Aorta (tissue), 5 donors: Measurements from ENCODE around the gene CFH. TPM values are rescaled to one million over a fixed set of nuclear protein-coding genes. Genes with fewer than 3 reads are reported as not detected.

Experiments
- ATAC-seq: fragments of 200-7000 bp; cut with Tn5 transposase; one replicate; pipeline ENCODE4 v1.9.1; 2022; ENCODE audit warnings: moderate library complexity; ENCODE audit not compliant: low FRiP score
- DNase-seq, 2 donors: peaks; one replicate each; pipeline ENCODE4 v3.0.0-alpha.2; 2020
- H3K27ac ChIP-seq, 2 donors: one replicate each; pipeline ENCODE4 v1.5.1; 2013; ENCODE audit warnings: low read length in 2 of 2, mild to moderate bottlenecking in 2 of 2, moderate library complexity in 2 of 2, control low read depth in 1 of 2, inconsistent platforms in 1 of 2, low read depth in 1 of 2
- H3K27me3 ChIP-seq, 2 donors: one replicate each; pipeline ENCODE4 v1.6.1; 2013; ENCODE audit warnings: control low read depth in 1 of 2, low read length in 1 of 2, mild to moderate bottlenecking in 1 of 2, moderate library complexity in 1 of 2; ENCODE audit not compliant: insufficient read depth in 2 of 2, control insufficient read depth in 1 of 2
- H3K36me3 ChIP-seq, 2 donors: one replicate each; pipeline ENCODE4 v1.6.1; 2013; ENCODE audit warnings: control low read depth in 1 of 2, low read length in 1 of 2, mild to moderate bottlenecking in 1 of 2; ENCODE audit not compliant: insufficient read depth in 2 of 2, control insufficient read depth in 1 of 2
- H3K4me1 ChIP-seq, 2 donors: one replicate each; pipeline ENCODE4 v1.6.1; 2013; ENCODE audit warnings: low read length in 2 of 2, control low read depth in 1 of 2, mild to moderate bottlenecking in 1 of 2, moderate library complexity in 1 of 2; ENCODE audit not compliant: insufficient read depth in 2 of 2, control insufficient read depth in 1 of 2
- H3K4me3 ChIP-seq, 2 donors: one replicate each; pipeline ENCODE4 v1.5.1; 2013; ENCODE audit warnings: low read length in 2 of 2, control low read depth in 1 of 2, mild to moderate bottlenecking in 1 of 2
- H3K9me3 ChIP-seq: one replicate; pipeline ENCODE4 v1.6.1; 2013; ENCODE audit warnings: mild to moderate bottlenecking, low read length; ENCODE audit not compliant: control insufficient read depth
- WGBS, 2 donors: extraction: QIAGEN DNeasy Blood & Tissue Kit; methylation state at CpG; one replicate each; pipeline ENCODE4 v1.1.7; 2013; 5-methylcytosine and 5-hydroxymethylcytosine counted together
- intact Hi-C, 2 donors: fragments of 100-400 bp; cut with DNase I; formaldehyde crosslinking; loops; one replicate each; pipeline versions ENCODE4 v1.14.2 to v1.15.0; 2022
- polyA plus RNA-seq, 2 donors: library from polyadenylated mRNA; stranded (reverse); fragments of 200-250 nt; gene quantifications; one replicate each; pipeline ENCODE4 v1.2.3, GENCODE V29; 2013
- total RNA-seq, 2 donors: library from RNA; stranded (reverse); fragmentation: NEBNext Ultra II Directional; extraction: Animal tissue kit (Norgen Biotek cat#: 25700); gene quantifications; one replicate each; pipeline ENCODE4 v1.2.1, GENCODE V29; 2021
- donor health status: healthy with polysubstance abuse.
- donor health status: Bipolar disorder and iron deficiency.
- donor health status: DM: no; HTN: no; CAD: no.
- donor health status: DM: no; HTN: no; CAD: no.
- donor health status: DM: yes; HTN: yes; CAD: no.

The CFH gene
- total and polyA plus RNA-seq, 4 donors: 82.8 to 647 (median 291) TPM

- DNase-seq: no peak
- H3K36me3 ChIP-seq: no peaks in the 10 kb centered on the region
- no peak overlapping the region for H3K4me3 ChIP-seq
- H3K27me3 ChIP-seq: no peaks in the 10 kb centered on the region
- no peak overlapping the region for H3K27ac ChIP-seq
- no peaks in the 10 kb centered on the region for H3K9me3 ChIP-seq
- H3K4me1 ChIP-seq: no peaks in the 10 kb centered on the region
- intact Hi-C loops: no loop called here
- ATAC-seq: no peak
Measured at GRCh38 chr1:196674908-196675307, 23.1 kb downstream of the CFH start.

- Histone ChIP-seq H3K4me3 (no peak overlapping the region), H3K27me3 (no peaks in the 10 kb centered on the region), H3K9me3 (no peaks in the 10 kb centered on the region), H3K27ac (no peak overlapping the region), H3K36me3 (no peaks in the 10 kb centered on the region), H3K4me1 (no peaks in the 10 kb centered on the region)
- no peak for DNase-seq
- intact Hi-C loops: no loop called here
- WGBS, 2 donors: 40 to 61% methylated on average over 2 of the region's 2 CpGs
- ATAC-seq: no peak
Measured at GRCh38 chr1:196677781-196678509, 26.1 kb downstream of the CFH start.

- Histone ChIP-seq H3K27me3 (no peaks in the 10 kb centered on the region), H3K4me1 (no peaks in the 10 kb centered on the region), H3K9me3 (no peaks in the 10 kb centered on the region), H3K4me3 (no peak overlapping the region), H3K36me3 (no peaks in the 10 kb centered on the region), H3K27ac (no peak overlapping the region)
- intact Hi-C loops: no loop called here
- no peak for ATAC-seq
- 42 to 45% methylated on average over 3 of the region's 3 CpGs for WGBS, 2 donors
- no peak for DNase-seq
Measured at GRCh38 chr1:196678510-196678884, 26.7 kb downstream of the CFH start.

- intact Hi-C loops: no loop called here
- 53 to 81% methylated on average over 2 of the region's 2 CpGs for WGBS, 2 donors
- Histone ChIP-seq H3K27ac (no peak overlapping the region), H3K9me3 (no peaks in the 10 kb centered on the region), H3K27me3 (no peaks in the 10 kb centered on the region), H3K36me3 (no peaks in the 10 kb centered on the region), H3K4me3 (no peak overlapping the region), H3K4me1 (no peaks in the 10 kb centered on the region)
- no peak for ATAC-seq
- no peak for DNase-seq
Measured at GRCh38 chr1:196680107-196680506, 28.3 kb downstream of the CFH start.

- no peaks in the 10 kb centered on the region for H3K4me1 ChIP-seq
- no peaks in the 10 kb centered on the region for H3K9me3 ChIP-seq
- no peaks in the 10 kb centered on the region for H3K36me3 ChIP-seq
- intact Hi-C loops: no loop called here
- no peak overlapping the region for H3K27ac ChIP-seq
- no peak for ATAC-seq
- no peak for DNase-seq
- no peak overlapping the region for H3K4me3 ChIP-seq
- H3K27me3 ChIP-seq: no peaks in the 10 kb centered on the region
- whole genome bisulfite sequencing, 2 donors: 92 to 95% methylated on average over 4 of the region's 4 CpGs
Measured at GRCh38 chr1:196684476-196684875, 32.6 kb downstream of the CFH start.

- H3K4me1 ChIP-seq: no peaks in the 10 kb centered on the region
Measured at GRCh38 chr1:196685506-196685905, 33.7 kb downstream of the CFH start.

GRCh38 chr1:196689001-196689400 is 37.2 kb downstream of the CFH start:
- H3K36me3 ChIP-seq: no peaks in the 10 kb centered on the region
- H3K27me3 ChIP-seq: no peaks in the 10 kb centered on the region
- H3K27ac ChIP-seq: no peak overlapping the region
- no peaks in the 10 kb centered on the region for H3K9me3 ChIP-seq
- intact Hi-C loops: no loop called here
- 94 to 96% methylated on average over 3 of the region's 3 CpGs for WGBS, 2 donors
- ATAC-seq: no peak
- H3K4me3 ChIP-seq: no peak overlapping the region
- no peak for DNase-seq
- H3K4me1 ChIP-seq: no peaks in the 10 kb centered on the region

More at GRCh38 chr1:196685506-196685905, 33.7 kb downstream of the CFH start:
- Histone ChIP-seq H3K9me3 (no peaks in the 10 kb centered on the region), H3K27me3 (no peaks in the 10 kb centered on the region), H3K36me3 (no peaks in the 10 kb centered on the region), H3K4me3 (no peak overlapping the region), H3K27ac (no peak overlapping the region)
- ATAC-seq (no peak), DNase-seq (no peak)
- WGBS, 2 donors: 91 to 97% methylated on average over 1 of the region's 1 CpG
- intact Hi-C loops: no loop called here

GRCh38 chr1:196690582-196690981 is 38.7 kb downstream of the CFH start:
- intact Hi-C loops: no loop called here
- ATAC-seq (no peak), DNase-seq (no peak)
- H3K4me1 ChIP-seq: no peaks in the 10 kb centered on the region
- no peak overlapping the region for H3K4me3 ChIP-seq
- H3K9me3 ChIP-seq: no peaks in the 10 kb centered on the region
- H3K27ac ChIP-seq: no peak overlapping the region
- H3K27me3 ChIP-seq: no peaks in the 10 kb centered on the region
- H3K36me3 ChIP-seq: no peaks in the 10 kb centered on the region
- WGBS, 2 donors: 73 to 75% methylated on average over 5 of the region's 5 CpGs

GRCh38 chr1:196698993-196699392 is 47.1 kb downstream of the CFH start:
- WGBS, 2 donors: 97 to 99% methylated on average over 2 of the region's 2 CpGs
- peaks cover 4% of the 10 kb centered on the region for H3K9me3 ChIP-seq
- no peak overlapping the region for H3K27ac ChIP-seq
- DNase-seq (no peak), ATAC-seq (no peak)
- H3K27me3 ChIP-seq: no peaks in the 10 kb centered on the region
- H3K4me3 ChIP-seq: no peak overlapping the region
- H3K4me1 ChIP-seq: no peaks in the 10 kb centered on the region
- intact Hi-C loops: no loop called here
- H3K36me3 ChIP-seq: no peaks in the 10 kb centered on the region
